Measurements from ENCODE around the gene PRR20B. TPM values are rescaled to one million over a fixed set of nuclear protein-coding genes. Genes with fewer than 3 reads are reported as not detected.

PRR20B gene
- total RNA-seq, result not detected in 2 replicates

GRCh38 chr13:57147188-57147587 lies at the start of gene PRR20B:
Gene PRR20B, plus strand, starts transcription at chr13:57147488. Its CDS starts 387 bp downstream, at chr13:57147875.

GRCh38 chr13:57140235-57140968 lies 6.9 kb upstream of the PRR20B start, which contains the start of gene PRR20A:
Gene PRR20A, plus strand, starts transcription at chr13:57140918. Its CDS starts 387 bp downstream, at chr13:57141305.

GRCh38 chr13:57153761-57154160 lies 6.5 kb downstream of the PRR20B start, which contains the start of gene PRR20C:
Gene PRR20C, plus strand, starts transcription at chr13:57154061. Its CDS starts 387 bp downstream, at chr13:57154448.

GRCh38 chr13:57160332-57160731 lies 13.0 kb downstream of the PRR20B start, which contains the start of gene PRR20D:
Gene PRR20D, plus strand, starts transcription at chr13:57160632. Its CDS starts 387 bp downstream, at chr13:57161019.

GRCh38 chr13:57166897-57167296 lies 19.6 kb downstream of the PRR20B start, which contains the start of gene PRR20E:
Gene PRR20E, plus strand, starts transcription at chr13:57167197. Its CDS starts 387 bp downstream, at chr13:57167584.

Other genes with a start within 250 kb of the PRR20B start
- gene PRR20A, start 6.6 kb upstream of the PRR20B start, total RNA-seq, result not detected in 2 replicates
- not detected in 2 replicates for gene PRR20C, start 6.6 kb downstream of the PRR20B start, total RNA-seq
- not detected in 2 replicates for gene PRR20D, start 13.1 kb downstream of the PRR20B start, total RNA-seq
- gene PRR20E, start 19.7 kb downstream of the PRR20B start, total RNA-seq, result not detected in 2 replicates

Data from mammary microvascular endothelial cell (primary cell).